B cell (primary cell): ENCODE measurements around the gene NCL.

ENCODE experiments used
- CTCF ChIP-seq: fragments of 200-600 bp; IDR thresholded peaks from one replicate; pipeline ENCODE4 v1.8.0; 2022; ENCODE audit warnings: antibody characterized with exemption, mild to moderate bottlenecking
- EZH2 ChIP-seq: IDR thresholded peaks from 2 replicates; pipeline ENCODE4 v1.6.1; 2012; ENCODE audit warnings: borderline replicate concordance, low read depth, mild to moderate bottlenecking, moderate library complexity, low read length; ENCODE audit not compliant: insufficient read depth, poor library complexity, severe bottlenecking

GRCh38 chr2:231425811-231426703, 38.2 kb downstream of the NCL start:
- no peak for TF ChIP-seq CTCF
- TF ChIP-seq EZH2, result no peak
